Measurements from ENCODE around the gene KCNAB1.

- TF ChIP-seq CTCF (IDR thresholded peaks at IDR 0.05) (no peak), POLR2A (IDR thresholded peaks at IDR 0.05) (no peak)
Measured at GRCh38 chr3:156214676-156215075, 94.3 kb downstream of the KCNAB1 start.

All from tibial nerve (tissue), 3 donors.